Small intestine (tissue), 16 donors: Measurements from ENCODE around the gene EPN3. TPM values are rescaled to one million over a fixed set of nuclear protein-coding genes. Genes with fewer than 3 reads are reported as not detected.

ENCODE experiments used
- DNase-seq, 2 donors: peaks; one replicate each; pipeline versions ENCODE4 v3.0.0 to v3.0.0-alpha.2; 2013
- FAIRE-seq: peaks from 2 replicates; lab custom pipeline; 2012; peaks lifted over from hg19 to GRCh38; lab: Jason Lieb, UNC
- H3K27ac ChIP-seq, 3 donors: one replicate each; pipeline ENCODE4 v1.5.1; 2013; ENCODE audit warnings: low read length in 2 of 3, mild to moderate bottlenecking in 2 of 3, control low read depth in 1 of 3, inconsistent platforms in 1 of 3, low read depth in 1 of 3, moderate library complexity in 1 of 3
- H3K27me3 ChIP-seq, 3 donors: one replicate each; pipeline ENCODE4 v1.6.1; 2013; ENCODE audit warnings: low read length in 3 of 3, inconsistent platforms in 1 of 3; ENCODE audit not compliant: control insufficient read depth in 3 of 3, insufficient read depth in 3 of 3
- H3K36me3 ChIP-seq, 3 donors: one replicate each; pipeline ENCODE4 v1.6.1; 2013; ENCODE audit warnings: low read length in 3 of 3, inconsistent platforms in 1 of 3, low read depth in 1 of 3, mild to moderate bottlenecking in 1 of 3, moderate library complexity in 1 of 3; ENCODE audit not compliant: control insufficient read depth in 3 of 3, insufficient read depth in 2 of 3
- H3K4me1 ChIP-seq, 3 donors: one replicate each; pipeline ENCODE4 v1.6.1; 2013; ENCODE audit warnings: low read length in 2 of 3, inconsistent platforms in 1 of 3, low read depth in 1 of 3, mild to moderate bottlenecking in 1 of 3, moderate library complexity in 1 of 3; ENCODE audit not compliant: control insufficient read depth in 3 of 3, insufficient read depth in 2 of 3
- H3K4me3 ChIP-seq, 3 donors: one replicate each; pipeline ENCODE4 v1.5.1; 2013; ENCODE audit warnings: low read length in 3 of 3, control low read depth in 1 of 3, inconsistent platforms in 1 of 3, low read depth in 1 of 3, mild to moderate bottlenecking in 1 of 3, moderate library complexity in 1 of 3
- H3K9me3 ChIP-seq, 2 donors: one replicate each; pipeline ENCODE4 v1.6.1; 2013; ENCODE audit warnings: low read depth in 1 of 2, low read length in 1 of 2; ENCODE audit not compliant: control insufficient read depth in 2 of 2, insufficient read depth in 1 of 2
- WGBS, 3 donors: extraction: QIAGEN DNeasy Blood & Tissue Kit; methylation state at CpG; one replicate each; pipeline ENCODE4 v1.1.7; 2013; 5-methylcytosine and 5-hydroxymethylcytosine counted together
- long read RNA-seq, 10 donors: transcript quantifications; one replicate each; lab custom pipeline, GENCODE V29; 2026
- polyA plus RNA-seq, 4 donors: library from polyadenylated mRNA; stranded (reverse) in 3 of 4; unstranded in 1 of 4; fragments of 200-250 nt in 3 of 4; fragments of 120-200 nt in 1 of 4; gene quantifications; one replicate each; pipeline versions ENCODE4 v1.2.1 to v1.2.3, GENCODE V29; 2013
- donor health status: healthy with polysubstance abuse.
- donor health status: control.
- donor health status: control.
- donor health status: Bipolar disorder and iron deficiency.
- donor health status: healthy.

Gene EPN3
- 10 to 100 TPM in 2 of 4 donors, 1 to 10 TPM in 2; 5.4 to 28.1 (median 11.5) TPM for polyA plus RNA-seq
- long read RNA-seq, donor 1, result 0 reads
- long read RNA-seq, donor 2, result 0 reads
- long read RNA-seq, donor 3, result 0 reads
- long read RNA-seq, donor 4, result 0 reads
- long read RNA-seq, donor 5, result 0 reads
- long read RNA-seq, donor 6, result 0 reads
- long read RNA-seq, donor 7, full-length matches to known transcripts, result 1 of 1 reads
- long read RNA-seq, donor 7, partial matches to known transcripts, result 0 of 1 reads
- long read RNA-seq, donor 7, other reads (novel, unspliced or antisense), result 0 of 1 reads
- long read RNA-seq, donor 8, result 0 reads
- long read RNA-seq, donor 9, result 0 reads
- long read RNA-seq, donor 10, result 0 reads

GRCh38 chr17:50532452-50533024 lies at the start of gene EPN3:
Gene EPN3 (plus strand): TSS chr17:50532735. CDS start chr17:50536557, 3,822 bp downstream.
- Histone ChIP-seq H3K4me3 (peak within 1 kb of the TSS; percentile 34 to 57 (median 37)), H3K27ac (peak within 1 kb of the TSS; percentile 15 to 85 (median 16)), H3K4me1 (peaks cover 0 to 31% (median 2%) of the 10 kb centered on the region in 3 donors), H3K9me3 (no peaks in the 10 kb centered on the region), H3K36me3 (peaks cover 0 to 6% (median 0%) of the 10 kb centered on the region in 3 donors), H3K27me3 (peaks cover 0 to 11% (median 7%) of the 10 kb centered on the region in 3 donors)
- FAIRE-seq, result no peak
- DNase-seq, result peak; percentile 78 to 81
- WGBS, 3 donors, result 1 to 4% (median 2%) methylated on average over 20 to 21 of the region's 21 CpGs

GRCh38 chr17:50483266-50483665 lies 49.3 kb upstream of the EPN3 start:
- Histone ChIP-seq H3K4me3 (no peak overlapping the region), H3K9me3 (no peaks in the 10 kb centered on the region), H3K4me1 (peaks cover 0 to 11% (median 6%) of the 10 kb centered on the region in 3 donors), H3K27me3 (no peaks in the 10 kb centered on the region), H3K36me3 (peaks cover 4 to 60% (median 6%) of the 10 kb centered on the region in 3 donors), H3K27ac (no peak overlapping the region)
- FAIRE-seq (no peak), DNase-seq (no peak)
- 85 to 92% (median 91%) methylated on average over 5 of the region's 5 CpGs for WGBS, 3 donors

GRCh38 chr17:50484386-50485155 lies 48.0 kb upstream of the EPN3 start:
- 96 to 99% (median 97%) methylated on average over 10 to 11 of the region's 11 CpGs for WGBS, 3 donors
- no peaks in the 10 kb centered on the region for H3K9me3 ChIP-seq
- peaks cover 0 to 8% (median 4%) of the 10 kb centered on the region in 3 donors for H3K4me1 ChIP-seq
- no peak for FAIRE-seq
- H3K4me3 ChIP-seq, result no peak overlapping the region
- peaks cover 4 to 64% (median 6%) of the 10 kb centered on the region in 3 donors for H3K36me3 ChIP-seq
- H3K27ac ChIP-seq, result no peak overlapping the region
- no peak for DNase-seq
- no peaks in the 10 kb centered on the region for H3K27me3 ChIP-seq

DNA sequence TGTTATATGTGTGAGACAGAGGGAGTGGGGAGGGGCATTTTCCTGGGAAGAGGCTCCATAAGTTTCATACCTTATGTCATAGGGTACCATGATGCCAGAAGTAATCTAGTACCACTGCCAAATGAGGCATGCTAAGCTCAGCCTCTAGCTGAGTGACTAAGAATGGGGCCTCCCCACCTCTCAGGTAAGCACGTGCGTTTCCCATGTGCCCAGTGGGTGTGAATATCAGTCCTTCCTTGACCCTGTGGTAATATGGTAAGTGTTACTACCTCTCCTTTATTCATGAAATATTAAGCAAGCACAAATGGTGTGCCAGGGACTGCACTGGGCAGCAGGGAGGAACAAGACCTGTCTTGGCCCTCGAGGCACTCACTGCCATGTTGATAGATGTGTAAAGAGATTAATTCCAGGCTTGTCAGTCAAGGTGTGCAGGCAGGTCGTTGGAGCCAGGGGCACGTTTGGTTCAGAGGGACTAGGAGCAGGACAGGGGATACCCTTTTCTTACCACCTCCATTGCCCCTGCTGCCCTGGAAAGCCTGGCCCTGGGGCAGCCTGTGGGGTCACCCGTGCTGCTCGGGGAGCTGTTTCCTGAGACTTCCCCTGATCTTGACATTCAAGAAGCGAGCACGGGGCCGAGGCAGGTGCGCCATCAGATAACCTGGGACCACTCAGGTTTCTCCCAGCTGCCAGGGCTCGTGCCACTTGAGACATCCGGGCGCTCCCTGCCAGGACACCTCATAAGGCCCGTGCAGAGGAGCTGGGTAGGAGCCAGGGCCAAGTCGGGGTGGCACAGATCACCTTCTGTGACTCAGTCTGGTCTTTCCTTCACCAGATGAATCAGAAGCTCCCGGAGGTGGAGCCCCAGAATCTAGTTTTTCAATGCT lies 45.1 kb upstream of the EPN3 start:
- no peaks in the 10 kb centered on the region for H3K27me3 ChIP-seq
- no peak for FAIRE-seq
- H3K4me3 ChIP-seq, result no peak overlapping the region
- H3K36me3 ChIP-seq, result peaks cover 4 to 52% (median 6%) of the 10 kb centered on the region in 3 donors
- 76 to 85% (median 79%) methylated on average over 16 to 17 of the region's 17 CpGs for WGBS, 3 donors
- no peaks in the 10 kb centered on the region for H3K9me3 ChIP-seq
- peaks cover 0 to 4% (median 0%) of the 10 kb centered on the region in 3 donors for H3K4me1 ChIP-seq
- no peak overlapping the region for H3K27ac ChIP-seq
- DNase-seq, result no peak

DNA sequence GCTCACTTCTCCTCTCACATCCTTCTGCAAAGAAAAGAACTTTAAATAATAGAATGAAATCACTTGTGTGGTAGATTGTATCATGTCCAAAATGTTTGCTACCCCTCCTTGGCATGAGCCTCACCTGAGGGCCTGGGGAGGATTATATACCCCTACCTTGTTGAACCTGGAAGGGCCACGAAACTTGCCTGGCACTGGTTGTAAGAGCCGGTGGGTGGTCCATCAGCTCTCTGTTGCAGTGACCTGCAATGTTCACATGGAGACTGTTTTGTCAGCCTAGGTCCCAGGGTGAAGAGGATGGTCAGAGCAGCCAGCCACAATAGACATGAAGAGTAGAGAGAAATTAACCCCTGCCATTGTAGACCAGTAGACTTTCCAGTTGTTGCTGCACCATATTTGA lies 43.7 kb upstream of the EPN3 start:
- no peaks in the 10 kb centered on the region for H3K4me1 ChIP-seq
- no peak overlapping the region for H3K4me3 ChIP-seq
- FAIRE-seq (no peak), DNase-seq (no peak)
- peaks cover 3 to 39% (median 6%) of the 10 kb centered on the region in 3 donors for H3K36me3 ChIP-seq
- WGBS, 3 donors, result 84 to 94% (median 93%) methylated on average over 2 of the region's 2 CpGs
- H3K27ac ChIP-seq, result no peak overlapping the region
- no peaks in the 10 kb centered on the region for H3K27me3 ChIP-seq
- no peaks in the 10 kb centered on the region for H3K9me3 ChIP-seq

DNA sequence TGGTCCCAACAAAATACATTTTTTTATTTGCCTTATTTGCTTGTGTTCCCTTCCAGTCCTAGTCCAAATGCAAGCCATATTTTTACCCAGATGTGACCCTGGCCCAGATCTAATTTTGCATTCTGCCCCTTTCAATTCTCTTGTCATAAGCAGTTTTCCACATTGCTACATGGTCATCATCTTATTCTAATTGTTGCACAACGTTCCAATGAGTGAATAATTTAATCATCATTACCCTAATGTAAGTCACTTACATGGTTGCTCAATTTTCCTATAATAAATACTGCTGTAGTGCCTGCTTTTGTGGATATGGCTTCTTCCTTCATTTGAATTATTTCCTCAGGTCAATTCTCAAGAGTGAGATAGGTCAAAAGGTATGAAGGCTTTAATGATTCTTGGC lies 41.0 kb upstream of the EPN3 start:
- H3K36me3 ChIP-seq, result peaks cover 0 to 16% (median 0%) of the 10 kb centered on the region in 3 donors
- 50 to 61% (median 60%) methylated on average over 1 of the region's 1 CpG for WGBS, 3 donors
- DNase-seq (no peak), FAIRE-seq (no peak)
- no peaks in the 10 kb centered on the region for H3K9me3 ChIP-seq
- no peak overlapping the region for H3K4me3 ChIP-seq
- H3K27me3 ChIP-seq, result no peaks in the 10 kb centered on the region
- no peak overlapping the region for H3K27ac ChIP-seq
- no peaks in the 10 kb centered on the region for H3K4me1 ChIP-seq

GRCh38 chr17:50492214-50492613 lies 40.3 kb upstream of the EPN3 start:
- H3K9me3 ChIP-seq, result no peaks in the 10 kb centered on the region
- no peaks in the 10 kb centered on the region for H3K4me1 ChIP-seq
- FAIRE-seq (no peak), DNase-seq (no peak)
- H3K27me3 ChIP-seq, result no peaks in the 10 kb centered on the region
- H3K36me3 ChIP-seq, result peaks cover 0 to 15% (median 0%) of the 10 kb centered on the region in 3 donors
- no peak overlapping the region for H3K4me3 ChIP-seq
- WGBS, 3 donors, result 81 to 87% (median 82%) methylated on average over 6 to 7 of the region's 8 CpGs
- H3K27ac ChIP-seq, result no peak overlapping the region
